AG09309 (cell line): ENCODE results near the gene SLCO3A1.
A peak's percentile ranks its signal among the peaks of the same experiment; 100 is the strongest.

Experiments
- DNase-seq: peaks from one replicate; pipeline ENCODE4 v3.0.0-alpha.2; 2010; ENCODE audit warnings: low read depth
- H3K4me3 ChIP-seq: 2 replicates; pipeline ENCODE4 v1.5.1; 2011; ENCODE audit warnings: mild to moderate bottlenecking, low read depth, low read length, moderate library complexity; ENCODE audit not compliant: control insufficient read depth
- CTCF ChIP-seq: IDR thresholded peaks from 2 replicates; pipeline ENCODE4 v1.5.1; 2011; ENCODE audit warnings: mild to moderate bottlenecking, low read depth, low read length, inconsistent platforms; ENCODE audit not compliant: insufficient read depth, control insufficient read depth; ENCODE audit errors: missing control alignments

The SLCO3A1 gene

GRCh38 chr15:91947683-91948608 lies 94.4 kb downstream of the SLCO3A1 start:
- no peak overlapping the region for H3K4me3 ChIP-seq
- no peak for DNase-seq
- TF ChIP-seq CTCF = no peak

- no peak overlapping the region for H3K4me3 ChIP-seq
- no peak for TF ChIP-seq CTCF
- DNase-seq = no peak
These were observed 95.9 kb downstream of the SLCO3A1 start for GRCh38 chr15:91949361-91949760.

GRCh38 chr15:91950054-91950453 lies 96.5 kb downstream of the SLCO3A1 start:
- no peak overlapping the region for H3K4me3 ChIP-seq
- TF ChIP-seq CTCF = no peak
- no peak for DNase-seq

- no peak overlapping the region for H3K4me3 ChIP-seq
- DNase-seq = no peak
- peak; percentile 1 for TF ChIP-seq CTCF
These were observed 97.3 kb downstream of the SLCO3A1 start for GRCh38 chr15:91950631-91951329.

- no peak for TF ChIP-seq CTCF
- DNase-seq = no peak
- no peak overlapping the region for H3K4me3 ChIP-seq
These were observed 98.7 kb downstream of the SLCO3A1 start for GRCh38 chr15:91952216-91952615.

- no peak for TF ChIP-seq CTCF
- no peak for DNase-seq
- no peak overlapping the region for H3K4me3 ChIP-seq
These were observed 99.9 kb downstream of the SLCO3A1 start for GRCh38 chr15:91953432-91953831.
